Panc1 (cell line): Measurements from ENCODE around the gene PMCH. TPM values are rescaled to one million over a fixed set of nuclear protein-coding genes. Genes with fewer than 3 reads are reported as not detected.

ENCODE experiments used
- ATAC-seq: fragments of 200-7000 bp; cut with Tn5 transposase; 2 replicates; pipeline ENCODE4 v1.9.1; 2020; ENCODE audit warnings: mild to moderate bottlenecking, moderate library complexity
- BruUV-seq: library from RNA; stranded (reverse); fragments of 400-500 nt; replicated peaks from 2 replicates; lab custom pipeline; 2021; lab: Mats Ljungman, UMichigan
- CTCF ChIA-PET: fragments of 300-600 bp; sonication (Branson Sonifier 250); formaldehyde crosslinking; loops from one replicate; lab custom pipeline; 2022; ENCODE audit warnings: antibody characterized with exemption; lab: Charles Lee
- POLR2A ChIA-PET: fragments of 300-600 bp; sonication (Branson Sonifier 250); formaldehyde crosslinking; loops from one replicate; lab custom pipeline; 2022; ENCODE audit warnings: antibody characterized with exemption; lab: Charles Lee
- DNase-seq: peaks from one replicate; pipeline ENCODE4 v3.0.0-alpha.2; 2010; ENCODE audit warnings: low read depth, low spot score
- H3K27ac ChIP-seq: 2 replicates; pipeline ENCODE4 v1.5.1; 2011; ENCODE audit warnings: mild to moderate bottlenecking, low read length, inconsistent platforms
- H3K27me3 ChIP-seq: fragments of 200-500 bp; sonication (Bioruptor generic); 2 replicates; pipeline ENCODE4 v1.6.0; 2014; ENCODE audit warnings: low read length, inconsistent platforms; ENCODE audit not compliant: control insufficient read depth, insufficient read depth
- H3K36me3 ChIP-seq: fragments of 200-500 bp; sonication (Bioruptor generic); 2 replicates; pipeline ENCODE4 v1.5.1; 2014; ENCODE audit warnings: inconsistent platforms, mild to moderate bottlenecking, low read length, moderate library complexity; ENCODE audit not compliant: control insufficient read depth, insufficient read depth
- H3K4me1 ChIP-seq: 2 replicates; pipeline ENCODE4 v1.5.1; 2011; ENCODE audit warnings: inconsistent platforms, mild to moderate bottlenecking, low read length, moderate library complexity; ENCODE audit not compliant: control insufficient read depth, insufficient read depth
- H3K4me3 ChIP-seq, 2 experiments: 2 replicates each; pipeline ENCODE4 v1.5.1; 2011 to 2012; ENCODE audit warnings: low read depth in 2 of 2, low read length in 2 of 2, mild to moderate bottlenecking in 2 of 2, inconsistent platforms in 1 of 2, moderate library complexity in 1 of 2
- H3K9me3 ChIP-seq: fragments of 200-500 bp; sonication (Bioruptor generic); 2 replicates; pipeline ENCODE4 v1.5.1; 2014; ENCODE audit warnings: low read depth, mild to moderate bottlenecking, inconsistent platforms, low read length, moderate library complexity; ENCODE audit not compliant: control insufficient read depth, insufficient read depth
- CTCF ChIP-seq: fragments of 450-650 bp; IDR thresholded peaks from 2 replicates; pipeline ENCODE4 v1.5.1; 2017; ENCODE audit warnings: mild to moderate bottlenecking
- POLR2AphosphoS5 ChIP-seq: IDR thresholded peaks from 2 replicates; pipeline ENCODE4 v1.6.1; 2012; ENCODE audit warnings: mild to moderate bottlenecking, low read depth, low read length, moderate library complexity
- REST ChIP-seq, 2 experiments: IDR thresholded peaks; 2 replicates each; pipeline ENCODE4 v1.6.1; 2011 to 2012; ENCODE audit warnings: low read depth in 2 of 2, control low read depth in 1 of 2, low read length in 1 of 2, mild to moderate bottlenecking in 1 of 2, moderate library complexity in 1 of 2; ENCODE audit not compliant: insufficient read depth in 1 of 2
- SIN3A ChIP-seq: IDR thresholded peaks from 2 replicates; pipeline ENCODE4 v1.6.1; 2012; ENCODE audit warnings: low read depth, mild to moderate bottlenecking, low read length, moderate library complexity, borderline replicate concordance; ENCODE audit not compliant: insufficient read depth
- TCF7L2 ChIP-seq: IDR thresholded peaks from 2 replicates; pipeline ENCODE4 v1.6.1; 2011; ENCODE audit warnings: mild to moderate bottlenecking, low read depth, low read length, inconsistent platforms
- in situ Hi-C: cut with HindIII; loops from 2 replicates; pipeline ENCODE4 v1.10.0; 2016; ENCODE audit warnings: low sequenced_read_pairs, low pct_unique_long_range_greater_than_20kb
- intact Hi-C: fragments of 100-400 bp; cut with micrococcal nuclease; formaldehyde crosslinking; loops from one replicate; pipeline ENCODE4 v1.10.0; 2022; ENCODE audit not compliant: unreplicated experiment
- total RNA-seq: library from RNA; stranded (reverse); gene quantifications from one replicate; pipeline ENCODE4 v1.2.1, GENCODE V29; 2021; ENCODE audit not compliant: unreplicated experiment

Gene PMCH
- total RNA-seq, 1 experiment from 2014 or later: not detected

- Histone ChIP-seq H3K36me3 (no peaks in the 10 kb centered on the region), H3K4me1 (no peaks in the 10 kb centered on the region), H3K27me3 (no peaks in the 10 kb centered on the region), H3K9me3 (no peaks in the 10 kb centered on the region), H3K27ac (no peak overlapping the region), H3K4me3 (no peak overlapping the region)
- ATAC-seq (no peak), DNase-seq (no peak)
- no TSS peak for BruUV-seq
- ChIA-PET POLR2A (no interaction called here), CTCF (no interaction called here)
- intact Hi-C loops: no loop called here
- in situ Hi-C loops: no loop called here
- TF ChIP-seq REST (IDR thresholded peaks at IDR 0.05; ENCODE audit: insufficient read depth in 1 of 2, low read depth in 2 of 2, low read length in 1 of 2) (no peak), POLR2AphosphoS5 (no peak), SIN3A (no peak), CTCF (no peak), TCF7L2 (no peak)
Observed at GRCh38 chr12:102174117-102174516, 23.5 kb downstream of the PMCH start.

GRCh38 chr12:102172436-102172835 lies 25.2 kb downstream of the PMCH start:
- intact Hi-C loops: no loop called here
- no peak overlapping the region for H3K4me3 ChIP-seq
- no peak overlapping the region for H3K27ac ChIP-seq
- ATAC-seq: no peak
- CTCF ChIA-PET: no interaction called here
- no peaks in the 10 kb centered on the region for H3K9me3 ChIP-seq
- H3K27me3 ChIP-seq: no peaks in the 10 kb centered on the region
- TF ChIP-seq TCF7L2 (no peak), CTCF (no peak), SIN3A (no peak), POLR2AphosphoS5 (no peak), REST (IDR thresholded peaks at IDR 0.05; ENCODE audit: insufficient read depth in 1 of 2, low read depth in 2 of 2, low read length in 1 of 2) (no peak)
- BruUV-seq: no TSS peak
- no peaks in the 10 kb centered on the region for H3K4me1 ChIP-seq
- in situ Hi-C loops: no loop called here
- POLR2A ChIA-PET: no interaction called here
- no peak for DNase-seq
- H3K36me3 ChIP-seq: no peaks in the 10 kb centered on the region
